T-helper 17 cell (primary cell): ENCODE measurements around the gene CLIC5. TPM values are rescaled to one million over a fixed set of nuclear protein-coding genes. Genes with fewer than 3 reads are reported as not detected.
A peak's percentile ranks its signal among the peaks of the same experiment; 100 is the strongest.

Experiments used
- ATAC-seq: fragments of 150-1000 bp; cut with Tn5 transposase; 2 replicates; pipeline ENCODE4 v1.10.0; 2021; ENCODE audit warnings: mild to moderate bottlenecking, moderate library complexity
- DNase-seq, 3 donors: peaks; one replicate each; pipeline versions ENCODE4 v3.0.0 to v3.0.0-alpha.2; 2020 to 2021
- H3K9me3 ChIP-seq: one replicate; pipeline ENCODE4 v1.7.0; 2013; ENCODE audit warnings: low read length, mild to moderate bottlenecking; ENCODE audit not compliant: control insufficient read depth, poor library complexity, severe bottlenecking
- H3K27ac Mint-ChIP-seq: one replicate; pipeline ENCODE4 v1.8.0; 2022; ENCODE audit warnings: mild to moderate bottlenecking, moderate library complexity, mixed read lengths
- H3K27me3 Mint-ChIP-seq: one replicate; pipeline ENCODE4 v1.8.0; 2022; ENCODE audit warnings: mixed read lengths
- H3K36me3 Mint-ChIP-seq: one replicate; pipeline ENCODE4 v1.8.0; 2022; ENCODE audit warnings: low read depth, mixed read lengths
- H3K4me1 Mint-ChIP-seq: one replicate; pipeline ENCODE4 v1.8.0; 2022; ENCODE audit warnings: mild to moderate bottlenecking, mixed read lengths
- H3K4me3 Mint-ChIP-seq: one replicate; pipeline ENCODE4 v1.8.0; 2022; ENCODE audit warnings: mild to moderate bottlenecking, moderate library complexity, mixed read lengths
- total RNA-seq, 4 donors: library from RNA in 2 of 4; stranded (reverse) in 2 of 4; gene quantifications; one replicate each; pipeline ENCODE4 v1.2.3 and lab custom pipeline; 2022 to 2026

Gene CLIC5
- total RNA-seq, 2 donors from 2014 or later = 7.2 to 10.1 TPM

- Mint-ChIP-seq H3K4me1 (no peaks in the 10 kb centered on the region), H3K27me3 (peaks cover 4% of the 10 kb centered on the region), H3K27ac (no peak overlapping the region), H3K36me3 (no peaks in the 10 kb centered on the region), H3K4me3 (no peak overlapping the region)
- no peak for ATAC-seq
- no peaks in the 10 kb centered on the region for H3K9me3 ChIP-seq
- no peak for DNase-seq
These were observed 9.9 kb upstream of the CLIC5 start for GRCh38 chr6:46025573-46025972.

GRCh38 chr6:46024124-46024769, 8.6 kb upstream of the CLIC5 start:
- DNase-seq (no peak), ATAC-seq (no peak)
- H3K4me3 Mint-ChIP-seq = no peak overlapping the region
- H3K27me3 Mint-ChIP-seq = peaks cover 4% of the 10 kb centered on the region
- H3K27ac Mint-ChIP-seq = no peak overlapping the region
- H3K9me3 ChIP-seq = no peaks in the 10 kb centered on the region
- no peaks in the 10 kb centered on the region for H3K36me3 Mint-ChIP-seq
- no peaks in the 10 kb centered on the region for H3K4me1 Mint-ChIP-seq

- ATAC-seq = no peak
- no peaks in the 10 kb centered on the region for H3K4me1 Mint-ChIP-seq
- H3K27ac Mint-ChIP-seq = no peak overlapping the region
- H3K9me3 ChIP-seq = no peaks in the 10 kb centered on the region
- no peak overlapping the region for H3K4me3 Mint-ChIP-seq
- no peak for DNase-seq
- peaks cover 5% of the 10 kb centered on the region for H3K27me3 Mint-ChIP-seq
- H3K36me3 Mint-ChIP-seq = no peaks in the 10 kb centered on the region
These were observed 7.7 kb upstream of the CLIC5 start for GRCh38 chr6:46023216-46023915.

GRCh38 chr6:46022106-46022948, 6.7 kb upstream of the CLIC5 start:
- Mint-ChIP-seq H3K4me3 (no peak overlapping the region), H3K27ac (no peak overlapping the region), H3K4me1 (no peaks in the 10 kb centered on the region), H3K27me3 (peaks cover 12% of the 10 kb centered on the region), H3K36me3 (no peaks in the 10 kb centered on the region)
- no peak for ATAC-seq
- DNase-seq = no peak
- no peaks in the 10 kb centered on the region for H3K9me3 ChIP-seq

GRCh38 chr6:46017726-46018125, 2.1 kb upstream of the CLIC5 start:
- H3K9me3 ChIP-seq = no peaks in the 10 kb centered on the region
- H3K4me3 Mint-ChIP-seq = no peak overlapping the region
- DNase-seq (no peak), ATAC-seq (no peak)
- H3K4me1 Mint-ChIP-seq = peaks cover 31% of the 10 kb centered on the region
- no peak overlapping the region for H3K27ac Mint-ChIP-seq
- H3K36me3 Mint-ChIP-seq = no peaks in the 10 kb centered on the region
- H3K27me3 Mint-ChIP-seq = peaks cover 12% of the 10 kb centered on the region

GRCh38 chr6:46016063-46016608, 476 bp upstream of the CLIC5 start:
- Mint-ChIP-seq H3K36me3 (no peaks in the 10 kb centered on the region), H3K27me3 (peaks cover 10% of the 10 kb centered on the region), H3K27ac (peak overlapping the region; percentile 90), H3K4me3 (peak overlapping the region; percentile 94), H3K4me1 (peaks cover 44% of the 10 kb centered on the region)
- ATAC-seq (no peak), DNase-seq (no peak)
- no peaks in the 10 kb centered on the region for H3K9me3 ChIP-seq

GRCh38 chr6:46014511-46015118, 1.0 kb downstream of the CLIC5 start:
- Mint-ChIP-seq H3K4me1 (peaks cover 57% of the 10 kb centered on the region), H3K27ac (peak overlapping the region; percentile 98), H3K4me3 (peak overlapping the region; percentile 94), H3K36me3 (no peaks in the 10 kb centered on the region), H3K27me3 (peaks cover 8% of the 10 kb centered on the region)
- peak; percentile 43 for ATAC-seq
- peak; percentile 15 to 17 (median 15) for DNase-seq
- no peaks in the 10 kb centered on the region for H3K9me3 ChIP-seq

GRCh38 chr6:46014046-46014445, 1.6 kb downstream of the CLIC5 start:
- DNase-seq (no peak), ATAC-seq (peak; percentile 67)
- H3K36me3 Mint-ChIP-seq = no peaks in the 10 kb centered on the region
- no peaks in the 10 kb centered on the region for H3K9me3 ChIP-seq
- peak overlapping the region; percentile 98 for H3K27ac Mint-ChIP-seq
- H3K4me3 Mint-ChIP-seq = peak overlapping the region; percentile 94
- peaks cover 59% of the 10 kb centered on the region for H3K4me1 Mint-ChIP-seq
- H3K27me3 Mint-ChIP-seq = peaks cover 8% of the 10 kb centered on the region

GRCh38 chr6:46013639-46014038, 2.0 kb downstream of the CLIC5 start:
- Mint-ChIP-seq H3K27me3 (peaks cover 8% of the 10 kb centered on the region), H3K36me3 (no peaks in the 10 kb centered on the region), H3K4me1 (peaks cover 59% of the 10 kb centered on the region), H3K27ac (peak overlapping the region; percentile 98), H3K4me3 (peak overlapping the region; percentile 94)
- ATAC-seq (peak; percentile 1), DNase-seq (no peak)
- no peaks in the 10 kb centered on the region for H3K9me3 ChIP-seq

GRCh38 chr6:46012834-46013233, 2.8 kb downstream of the CLIC5 start:
- no peak for DNase-seq
- Mint-ChIP-seq H3K4me1 (peaks cover 59% of the 10 kb centered on the region), H3K36me3 (peaks cover 4% of the 10 kb centered on the region), H3K27ac (peak overlapping the region; percentile 98), H3K4me3 (peak overlapping the region; percentile 47), H3K27me3 (peaks cover 2% of the 10 kb centered on the region)
- no peaks in the 10 kb centered on the region for H3K9me3 ChIP-seq
- no peak for ATAC-seq

- Mint-ChIP-seq H3K4me1 (peaks cover 62% of the 10 kb centered on the region), H3K27ac (peak overlapping the region; percentile 98), H3K36me3 (peaks cover 9% of the 10 kb centered on the region), H3K27me3 (no peaks in the 10 kb centered on the region), H3K4me3 (peak overlapping the region; percentile 84)
- ATAC-seq = peak; percentile 81
- DNase-seq = peak in 2 of 3 donors; percentile 29 to 37
- H3K9me3 ChIP-seq = no peaks in the 10 kb centered on the region
These were observed 4.2 kb downstream of the CLIC5 start for GRCh38 chr6:46011188-46012085.

- peaks cover 61% of the 10 kb centered on the region for H3K4me1 Mint-ChIP-seq
- H3K36me3 Mint-ChIP-seq = peaks cover 9% of the 10 kb centered on the region
- H3K27ac Mint-ChIP-seq = peak overlapping the region; percentile 98
- H3K4me3 Mint-ChIP-seq = peak overlapping the region; percentile 84
- no peaks in the 10 kb centered on the region for H3K9me3 ChIP-seq
- no peaks in the 10 kb centered on the region for H3K27me3 Mint-ChIP-seq
- no peak for DNase-seq
- no peak for ATAC-seq
These were observed 4.9 kb downstream of the CLIC5 start for GRCh38 chr6:46010771-46011170.
